ENCODE results near the gene IGF1R. TPM values are rescaled to one million over a fixed set of nuclear protein-coding genes. Genes with fewer than 3 reads are reported as not detected.

The IGF1R gene
- total and polyA plus RNA-seq, 2 of the 13 experiments (the other 11 are each of a cell fraction or from before 2014, with no cell fraction given) = 15.9 to 18.4 TPM

DNA sequence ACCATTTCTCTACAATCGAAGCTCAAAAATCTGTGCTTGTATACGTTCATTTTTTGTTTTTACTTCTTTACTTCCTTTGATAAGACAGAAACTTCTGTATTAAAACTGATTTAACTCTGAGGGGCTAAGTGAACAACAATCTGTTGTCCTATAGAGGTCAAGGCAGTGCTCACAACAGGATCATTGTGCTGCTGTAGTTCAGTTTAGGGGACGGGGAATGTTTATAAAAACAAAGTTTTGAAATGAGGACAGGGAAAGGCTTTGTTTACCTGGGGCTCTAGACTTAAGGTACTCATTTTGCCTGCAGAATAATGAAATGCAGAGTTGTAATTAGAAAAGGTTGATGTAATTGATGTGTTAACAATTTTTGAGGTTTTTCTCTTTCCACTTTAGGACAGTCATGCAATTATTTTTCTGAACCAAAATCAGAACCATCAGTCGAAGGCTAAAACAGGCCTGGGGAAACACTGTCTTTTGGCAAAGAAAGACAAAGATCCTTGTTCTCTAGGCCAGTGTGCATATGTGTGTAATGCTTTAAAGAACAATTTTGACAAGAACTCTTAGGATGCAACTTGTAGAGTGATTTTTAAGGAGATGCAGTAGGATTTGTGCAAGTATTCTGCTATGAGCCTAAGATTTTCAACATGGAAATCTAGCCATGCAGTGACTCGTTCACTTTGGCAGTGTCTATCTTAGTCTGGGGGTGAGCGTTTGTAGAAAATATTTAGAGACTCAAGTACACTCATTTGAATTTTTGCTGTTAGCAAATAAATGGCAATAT is 194.0 kb downstream of the IGF1R start:
- CTCF ChIA-PET (ENCODE audit: low intra/inter-chr PET ratio, low total read pairs) = no interaction called here
- H3K4me3 ChIP-seq (replicated peaks in 1 of 3; ENCODE audit: insufficient read depth in 1 of 3, low read depth in 2 of 3, low read length in 3 of 3) = no peak overlapping the region
- no peaks in the 10 kb centered on the region for H3K27me3 ChIP-seq (ENCODE audit: control insufficient read depth in 1 of 2, insufficient read depth in 2 of 2, low read length in 2 of 2)
- peaks cover 56% of the 10 kb centered on the region for H3K4me1 ChIP-seq (ENCODE audit: insufficient read depth, low read length)
- no peaks in the 10 kb centered on the region for H3K36me3 ChIP-seq (replicated peaks in 1 of 2; ENCODE audit: control insufficient read depth in 1 of 2, insufficient read depth in 2 of 2, low read length in 2 of 2)
- in situ Hi-C loops (cut with HindIII; ENCODE audit: extremely low pct_ligation_motif_present, low pct_unique_long_range_greater_than_20kb) (no loop called here), intact Hi-C loops (cut with micrococcal nuclease; ENCODE audit: unreplicated experiment) (no loop called here)
- ATAC-seq (peak; percentile 32; the same call in 2 of the 3 replicates), DNase-seq (ENCODE audit: low spot score) (peak; percentile 18), FAIRE-seq (no peak)
- no peaks in the 10 kb centered on the region for H3K9me3 ChIP-seq (ENCODE audit: low read length)
- H3K4me2 ChIP-seq (ENCODE audit: low read depth, low read length) = peak overlapping the region; percentile 36
- no peak overlapping the region for H2AFZ ChIP-seq (ENCODE audit: low read length)
- TF ChIP-seq, protein P1, sequence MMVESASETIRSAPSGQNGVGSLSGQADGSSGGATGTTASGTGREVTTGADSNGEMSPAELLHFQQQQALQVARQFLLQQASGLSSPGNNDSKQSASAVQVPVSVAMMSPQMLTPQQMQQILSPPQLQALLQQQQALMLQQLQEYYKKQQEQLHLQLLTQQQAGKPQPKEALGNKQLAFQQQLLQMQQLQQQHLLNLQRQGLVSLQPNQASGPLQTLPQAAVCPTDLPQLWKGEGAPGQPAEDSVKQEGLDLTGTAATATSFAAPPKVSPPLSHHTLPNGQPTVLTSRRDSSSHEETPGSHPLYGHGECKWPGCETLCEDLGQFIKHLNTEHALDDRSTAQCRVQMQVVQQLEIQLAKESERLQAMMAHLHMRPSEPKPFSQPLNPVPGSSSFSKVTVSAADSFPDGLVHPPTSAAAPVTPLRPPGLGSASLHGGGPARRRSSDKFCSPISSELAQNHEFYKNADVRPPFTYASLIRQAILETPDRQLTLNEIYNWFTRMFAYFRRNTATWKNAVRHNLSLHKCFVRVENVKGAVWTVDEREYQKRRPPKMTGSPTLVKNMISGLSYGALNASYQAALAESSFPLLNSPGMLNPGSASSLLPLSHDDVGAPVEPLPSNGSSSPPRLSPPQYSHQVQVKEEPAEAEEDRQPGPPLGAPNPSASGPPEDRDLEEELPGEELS (CRISPR knock-in tag; IDR thresholded peaks at IDR 0.05) = peak; percentile 27; the same call in 1 of the 2 replicates
- peak; percentile 24; the same call in 1 of the 2 replicates for TF ChIP-seq FOXA3 (CRISPR knock-in tag; IDR thresholded peaks at IDR 0.05)
- no peak for TF ChIP-seq FOXP1 (IDR thresholded peaks at IDR 0.05)
- TF ChIP-seq FOXP1 (CRISPR knock-in tag; IDR thresholded peaks at IDR 0.05) = peak; percentile 78
- peak; percentile 33; the same call in 1 of the 2 replicates for TF ChIP-seq GATAD2A (CRISPR knock-in tag; IDR thresholded peaks at IDR 0.05)
- no peak for TF ChIP-seq MED13 (CRISPR knock-in tag; IDR thresholded peaks at IDR 0.05)
- TF ChIP-seq, protein P2, sequence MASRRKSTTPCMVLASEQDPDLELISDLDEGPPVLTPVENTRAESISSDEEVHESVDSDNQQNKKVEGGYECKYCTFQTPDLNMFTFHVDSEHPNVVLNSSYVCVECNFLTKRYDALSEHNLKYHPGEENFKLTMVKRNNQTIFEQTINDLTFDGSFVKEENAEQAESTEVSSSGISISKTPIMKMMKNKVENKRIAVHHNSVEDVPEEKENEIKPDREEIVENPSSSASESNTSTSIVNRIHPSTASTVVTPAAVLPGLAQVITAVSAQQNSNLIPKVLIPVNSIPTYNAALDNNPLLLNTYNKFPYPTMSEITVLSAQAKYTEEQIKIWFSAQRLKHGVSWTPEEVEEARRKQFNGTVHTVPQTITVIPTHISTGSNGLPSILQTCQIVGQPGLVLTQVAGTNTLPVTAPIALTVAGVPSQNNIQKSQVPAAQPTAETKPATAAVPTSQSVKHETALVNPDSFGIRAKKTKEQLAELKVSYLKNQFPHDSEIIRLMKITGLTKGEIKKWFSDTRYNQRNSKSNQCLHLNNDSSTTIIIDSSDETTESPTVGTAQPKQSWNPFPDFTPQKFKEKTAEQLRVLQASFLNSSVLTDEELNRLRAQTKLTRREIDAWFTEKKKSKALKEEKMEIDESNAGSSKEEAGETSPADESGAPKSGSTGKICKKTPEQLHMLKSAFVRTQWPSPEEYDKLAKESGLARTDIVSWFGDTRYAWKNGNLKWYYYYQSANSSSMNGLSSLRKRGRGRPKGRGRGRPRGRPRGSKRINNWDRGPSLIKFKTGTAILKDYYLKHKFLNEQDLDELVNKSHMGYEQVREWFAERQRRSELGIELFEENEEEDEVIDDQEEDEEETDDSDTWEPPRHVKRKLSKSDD (CRISPR knock-in tag; IDR thresholded peaks at IDR 0.05; ENCODE audit: low read depth) = no peak
- TF ChIP-seq RARA (CRISPR knock-in tag; IDR thresholded peaks at IDR 0.05) = 0 out of 2 replicates have a peak, but pooled peaks have one; percentile 17
- H4K20me1 ChIP-seq (ENCODE audit: insufficient read depth, low read length) = peaks cover 86% of the 10 kb centered on the region
- 47% methylated on average over 6 of the region's 6 CpGs for WGBS (ENCODE audit: low lambda C conversion rate)
- POLR2A ChIA-PET = no interaction called here
- no TSS peak for BruUV-seq (replicated peaks)
- no peak overlapping the region for H3K27ac ChIP-seq (ENCODE audit: extremely low read length, insufficient read depth, low read length)
- peaks cover 34% of the 10 kb centered on the region for H3K79me2 ChIP-seq (ENCODE audit: insufficient read depth, low read length)
- H3K9ac ChIP-seq (ENCODE audit: insufficient read depth, low read depth, low read length) = no peak overlapping the region
